ENCODE data around the gene PRKN.

DNA sequence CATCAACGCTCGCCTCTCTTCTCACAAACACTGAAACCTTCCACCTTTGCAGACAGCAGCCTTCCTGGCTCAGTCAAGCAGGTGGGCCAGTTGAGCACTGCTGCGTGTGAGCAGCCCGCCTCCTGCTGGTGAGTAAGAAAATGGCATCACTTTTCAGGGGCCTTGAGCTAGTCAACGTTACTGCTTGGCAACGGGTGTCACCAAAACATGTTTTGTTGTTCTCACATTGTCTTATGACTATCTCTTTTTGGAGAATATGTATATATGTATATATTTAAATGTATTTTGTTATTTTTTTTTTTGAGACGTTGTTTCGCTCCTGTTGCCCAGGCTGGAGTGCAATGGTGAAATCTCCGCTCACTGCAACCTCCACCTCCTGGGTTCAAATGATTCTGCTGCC is 1356.7 kb downstream of the PRKN start:
- TF ChIP-seq, protein P1, sequence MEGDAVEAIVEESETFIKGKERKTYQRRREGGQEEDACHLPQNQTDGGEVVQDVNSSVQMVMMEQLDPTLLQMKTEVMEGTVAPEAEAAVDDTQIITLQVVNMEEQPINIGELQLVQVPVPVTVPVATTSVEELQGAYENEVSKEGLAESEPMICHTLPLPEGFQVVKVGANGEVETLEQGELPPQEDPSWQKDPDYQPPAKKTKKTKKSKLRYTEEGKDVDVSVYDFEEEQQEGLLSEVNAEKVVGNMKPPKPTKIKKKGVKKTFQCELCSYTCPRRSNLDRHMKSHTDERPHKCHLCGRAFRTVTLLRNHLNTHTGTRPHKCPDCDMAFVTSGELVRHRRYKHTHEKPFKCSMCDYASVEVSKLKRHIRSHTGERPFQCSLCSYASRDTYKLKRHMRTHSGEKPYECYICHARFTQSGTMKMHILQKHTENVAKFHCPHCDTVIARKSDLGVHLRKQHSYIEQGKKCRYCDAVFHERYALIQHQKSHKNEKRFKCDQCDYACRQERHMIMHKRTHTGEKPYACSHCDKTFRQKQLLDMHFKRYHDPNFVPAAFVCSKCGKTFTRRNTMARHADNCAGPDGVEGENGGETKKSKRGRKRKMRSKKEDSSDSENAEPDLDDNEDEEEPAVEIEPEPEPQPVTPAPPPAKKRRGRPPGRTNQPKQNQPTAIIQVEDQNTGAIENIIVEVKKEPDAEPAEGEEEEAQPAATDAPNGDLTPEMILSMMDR (IDR thresholded peaks at IDR 0.05; ENCODE audit: low read length), result peak; percentile 91
- TF ChIP-seq EZH2 (IDR thresholded peaks at IDR 0.05; ENCODE audit: borderline replicate concordance, low read length), result no peak

Data from OCI-LY1 (cell line).